Thyroid gland (tissue), 4 donors: ENCODE data around the gene HNRNPA0.

Source experiments
- POLR2A ChIP-seq, 2 donors: fragments of 450-650 bp; IDR thresholded peaks; one replicate each; pipeline ENCODE4 v1.6.1; 2017; ENCODE audit warnings: antibody characterized with exemption in 2 of 2, mild to moderate bottlenecking in 2 of 2, moderate library complexity in 1 of 2
- TF ChIP-seq, protein P1 (sequence below), 6 experiments: fragments of 200-600 bp in 3 of 6; fragments of 450-650 bp in 3 of 6; sonication (generic) in 3 of 6; IDR thresholded peaks; one replicate each; pipeline ENCODE4 v1.5.1; 2016 to 2019; ENCODE audit warnings: antibody characterized with exemption in 6 of 6, mild to moderate bottlenecking in 2 of 6, inconsistent platforms in 1 of 6, moderate library complexity in 1 of 6

GRCh38 chr5:137712139-137712667 lies 42.0 kb downstream of the HNRNPA0 start:
- no peak for TF ChIP-seq POLR2A (IDR thresholded peaks at IDR 0.05)
- TF ChIP-seq, protein P1, sequence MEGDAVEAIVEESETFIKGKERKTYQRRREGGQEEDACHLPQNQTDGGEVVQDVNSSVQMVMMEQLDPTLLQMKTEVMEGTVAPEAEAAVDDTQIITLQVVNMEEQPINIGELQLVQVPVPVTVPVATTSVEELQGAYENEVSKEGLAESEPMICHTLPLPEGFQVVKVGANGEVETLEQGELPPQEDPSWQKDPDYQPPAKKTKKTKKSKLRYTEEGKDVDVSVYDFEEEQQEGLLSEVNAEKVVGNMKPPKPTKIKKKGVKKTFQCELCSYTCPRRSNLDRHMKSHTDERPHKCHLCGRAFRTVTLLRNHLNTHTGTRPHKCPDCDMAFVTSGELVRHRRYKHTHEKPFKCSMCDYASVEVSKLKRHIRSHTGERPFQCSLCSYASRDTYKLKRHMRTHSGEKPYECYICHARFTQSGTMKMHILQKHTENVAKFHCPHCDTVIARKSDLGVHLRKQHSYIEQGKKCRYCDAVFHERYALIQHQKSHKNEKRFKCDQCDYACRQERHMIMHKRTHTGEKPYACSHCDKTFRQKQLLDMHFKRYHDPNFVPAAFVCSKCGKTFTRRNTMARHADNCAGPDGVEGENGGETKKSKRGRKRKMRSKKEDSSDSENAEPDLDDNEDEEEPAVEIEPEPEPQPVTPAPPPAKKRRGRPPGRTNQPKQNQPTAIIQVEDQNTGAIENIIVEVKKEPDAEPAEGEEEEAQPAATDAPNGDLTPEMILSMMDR (IDR thresholded peaks at IDR 0.05) = no peak
